ENCODE measurements around the gene ACOD1.
"Not testable (repeated sequence)": the region's sequence is repeated elsewhere in the genome, so short reads cannot be mapped to it uniquely, and the experiment has no call there.

Gene ACOD1

GRCh38 chr13:76912476-76912875, 35.8 kb upstream of the ACOD1 start:
- no peaks in the 10 kb centered on the region for H3K27me3 ChIP-seq (ENCODE audit: low read depth, low read length)
- no peak overlapping the region for H2AFZ ChIP-seq (ENCODE audit: low read depth, low read length)
- H4K20me1 ChIP-seq (ENCODE audit: insufficient read depth, low read length): no peaks in the 10 kb centered on the region
- no peak overlapping the region for H3K4me3 ChIP-seq (ENCODE audit: low read length)
- no peak overlapping the region for H3K27ac ChIP-seq (ENCODE audit: low read length)
- no peak overlapping the region for H3K4me2 ChIP-seq (ENCODE audit: low read length)
- H3K36me3 ChIP-seq (replicated peaks; ENCODE audit: low read depth, low read length): no peaks in the 10 kb centered on the region
- no peaks in the 10 kb centered on the region for H3K79me2 ChIP-seq (ENCODE audit: low read length)
- no peaks in the 10 kb centered on the region for H3K9me3 ChIP-seq (ENCODE audit: insufficient read depth, low read length)
- TF ChIP-seq EZH2phosphoT487 (IDR thresholded peaks at IDR 0.05; ENCODE audit: low read depth) (no peak), CTCF (IDR thresholded peaks at IDR 0.05; ENCODE audit: low read depth, low read length) (no peak)
- no peak overlapping the region for H3K9ac ChIP-seq (ENCODE audit: low read length)
- no peaks in the 10 kb centered on the region for H3K4me1 ChIP-seq (ENCODE audit: low read length)

GRCh38 chr13:76913898-76914297, 34.4 kb upstream of the ACOD1 start:
- H3K9ac ChIP-seq (ENCODE audit: low read length): no peak overlapping the region
- H4K20me1 ChIP-seq (ENCODE audit: insufficient read depth, low read length): no peaks in the 10 kb centered on the region
- H3K4me2 ChIP-seq (ENCODE audit: low read length): no peak overlapping the region
- TF ChIP-seq EZH2phosphoT487 (IDR thresholded peaks at IDR 0.05; ENCODE audit: low read depth): no peak
- TF ChIP-seq CTCF (IDR thresholded peaks at IDR 0.05; ENCODE audit: low read depth, low read length): no peak
- H3K36me3 ChIP-seq (replicated peaks; ENCODE audit: low read depth, low read length): no peaks in the 10 kb centered on the region
- no peak overlapping the region for H3K27ac ChIP-seq (ENCODE audit: low read length)
- no peaks in the 10 kb centered on the region for H3K79me2 ChIP-seq (ENCODE audit: low read length)
- H3K4me3 ChIP-seq (ENCODE audit: low read length): no peak overlapping the region
- H3K27me3 ChIP-seq (ENCODE audit: low read depth, low read length): no peaks in the 10 kb centered on the region
- H3K9me3 ChIP-seq (ENCODE audit: insufficient read depth, low read length): no peaks in the 10 kb centered on the region
- H3K4me1 ChIP-seq (ENCODE audit: low read length): no peaks in the 10 kb centered on the region
- no peak overlapping the region for H2AFZ ChIP-seq (ENCODE audit: low read depth, low read length)

GRCh38 chr13:76917095-76917494, 31.2 kb upstream of the ACOD1 start:
- Histone ChIP-seq H3K4me1 (ENCODE audit: low read length) (no peaks in the 10 kb centered on the region), H2AFZ (ENCODE audit: low read depth, low read length) (no peak overlapping the region), H3K4me2 (ENCODE audit: low read length) (no peak overlapping the region), H3K4me3 (ENCODE audit: low read length) (no peak overlapping the region), H3K79me2 (ENCODE audit: low read length) (no peaks in the 10 kb centered on the region), H3K9me3 (ENCODE audit: insufficient read depth, low read length) (no peaks in the 10 kb centered on the region), H3K27me3 (ENCODE audit: low read depth, low read length) (no peaks in the 10 kb centered on the region), H3K36me3 (replicated peaks; ENCODE audit: low read depth, low read length) (no peaks in the 10 kb centered on the region), H3K27ac (ENCODE audit: low read length) (no peak overlapping the region), H3K9ac (ENCODE audit: low read length) (no peak overlapping the region), H4K20me1 (ENCODE audit: insufficient read depth, low read length) (no peaks in the 10 kb centered on the region)
- TF ChIP-seq EZH2phosphoT487 (IDR thresholded peaks at IDR 0.05; ENCODE audit: low read depth) (no peak), CTCF (IDR thresholded peaks at IDR 0.05; ENCODE audit: low read depth, low read length) (no peak)

DNA sequence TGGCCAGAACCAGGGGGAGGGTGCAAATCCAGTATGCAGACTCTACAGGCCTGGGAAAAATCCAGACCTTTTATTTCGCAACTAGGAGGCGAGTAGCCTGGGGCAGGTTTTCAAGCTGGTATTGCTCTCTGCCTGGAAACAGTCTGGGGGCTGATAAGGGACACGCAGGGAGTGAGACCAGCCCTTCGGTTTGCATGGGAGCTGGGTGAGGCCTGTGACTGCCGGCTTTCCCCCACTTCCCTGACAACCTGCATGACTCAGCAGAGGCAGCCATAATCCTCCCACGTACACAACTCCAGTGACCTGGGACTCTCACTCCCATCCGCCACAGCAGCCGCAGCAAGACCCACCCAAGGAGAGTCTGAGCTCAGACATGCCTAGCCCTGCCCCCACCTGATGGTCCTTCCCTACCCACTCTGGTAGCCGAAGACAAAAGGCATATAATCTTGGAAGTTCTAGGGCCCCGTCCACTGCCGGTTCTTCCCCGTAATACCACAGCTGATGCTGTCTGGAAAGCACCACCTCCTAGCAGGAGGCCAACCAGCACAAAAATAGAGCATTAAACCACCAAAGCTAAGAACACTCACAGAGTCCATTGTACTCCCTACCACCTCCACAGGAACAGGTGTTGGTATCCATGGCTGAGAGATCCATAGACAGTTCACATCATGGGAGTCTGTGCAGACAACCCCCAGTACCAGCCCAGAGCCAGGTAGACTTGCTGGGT, 30.4 kb upstream of the ACOD1 start:
- not testable (repeated sequence) for H4K20me1 ChIP-seq (ENCODE audit: insufficient read depth, low read length); H3K27me3 ChIP-seq (ENCODE audit: low read depth, low read length); H3K27ac ChIP-seq (ENCODE audit: low read length); H2AFZ ChIP-seq (ENCODE audit: low read depth, low read length); H3K4me3 ChIP-seq (ENCODE audit: low read length); H3K36me3 ChIP-seq (replicated peaks; ENCODE audit: low read depth, low read length); H3K9me3 ChIP-seq (ENCODE audit: insufficient read depth, low read length); H3K4me2 ChIP-seq (ENCODE audit: low read length); H3K4me1 ChIP-seq (ENCODE audit: low read length); H3K79me2 ChIP-seq (ENCODE audit: low read length); H3K9ac ChIP-seq (ENCODE audit: low read length)
